ENCODE measurements around the gene PPP2R2C. TPM values are rescaled to one million over a fixed set of nuclear protein-coding genes. Genes with fewer than 3 reads are reported as not detected.

The PPP2R2C gene
- total RNA-seq, 1 experiment from 2014 or later, result 32.9 TPM

DNA sequence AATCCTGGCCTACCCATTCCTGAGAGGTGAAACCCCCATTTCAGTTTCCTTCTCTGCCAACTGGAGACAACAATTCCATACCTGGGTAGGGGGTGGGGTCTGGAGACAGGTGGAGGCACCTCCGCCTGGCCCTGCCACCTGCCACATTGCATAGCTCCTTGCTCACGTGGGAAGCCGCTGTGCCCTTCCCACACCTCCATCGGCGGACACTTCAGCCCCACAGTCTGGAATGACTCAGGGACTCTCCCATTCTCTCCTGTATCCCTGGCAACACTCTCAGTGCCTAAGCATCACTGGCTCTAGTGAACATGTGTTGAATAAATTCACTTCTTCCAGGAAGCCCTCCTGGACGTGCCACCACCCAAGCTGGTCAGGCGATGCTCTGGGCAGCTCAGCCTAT, 21.7 kb downstream of the PPP2R2C start:
- Histone ChIP-seq H3K4me3 (replicated peaks in 1 of 2; ENCODE audit: low read depth in 1 of 2, low read length in 2 of 2) (no peak overlapping the region), H3K4me1 (ENCODE audit: control insufficient read depth in 1 of 2, insufficient read depth in 2 of 2, low read length in 2 of 2) (peaks cover 0 to 10% of the 10 kb centered on the region in 2 experiments; a peak in 1 of 4 replicates), H3K9ac (ENCODE audit: low read length) (no peak overlapping the region), H3K4me2 (ENCODE audit: low read length) (no peak overlapping the region), H3K9me2 (ENCODE audit: insufficient read depth) (no peaks in the 10 kb centered on the region), H3K9me3 (ENCODE audit: control insufficient read depth in 1 of 2, insufficient read depth in 1 of 2, low read depth in 1 of 2, low read length in 2 of 2) (no peaks in the 10 kb centered on the region), H3K79me2 (ENCODE audit: insufficient read depth, low read length) (no peaks in the 10 kb centered on the region), H3K36me3 (ENCODE audit: control insufficient read depth in 1 of 2, insufficient read depth in 2 of 2, low read length in 2 of 2) (no peaks in the 10 kb centered on the region), H3K27me3 (ENCODE audit: insufficient read depth, low read length) (0 out of 2 replicates have a peak, but pooled peaks cover 2% of the 10 kb centered on the region), H4K20me1 (ENCODE audit: insufficient read depth) (no peaks in the 10 kb centered on the region), H3K27ac (ENCODE audit: low read depth, low read length) (no peak overlapping the region), H2AFZ (ENCODE audit: low read depth, low read length, poor library complexity, severe bottlenecking) (no peak overlapping the region)
- CTCF ChIA-PET, result no interaction called here
- RAD21 ChIA-PET (ENCODE audit: low non-redundant PET in 1 of 2, low total read pairs in 2 of 2, uncharacterized antibody in 2 of 2, unreplicated experiment in 2 of 2), result no interaction called here
- TF ChIP-seq CTCF (IDR thresholded peaks at IDR 0.05 in 2 of 3, conservative IDR thresholded peaks at IDR 0.05 in 1 of 3; ENCODE audit: borderline replicate concordance in 1 of 3, insufficient read depth in 1 of 3, low read depth in 2 of 3, low read length in 2 of 3) (no peak), JUND (IDR thresholded peaks at IDR 0.05) (no peak), EZH2 (IDR thresholded peaks at IDR 0.05) (no peak), YY1 (IDR thresholded peaks at IDR 0.05; ENCODE audit: extremely low read depth, insufficient replicate concordance, low read depth, low read length) (no peak)
- TF ChIP-seq, protein P1, sequence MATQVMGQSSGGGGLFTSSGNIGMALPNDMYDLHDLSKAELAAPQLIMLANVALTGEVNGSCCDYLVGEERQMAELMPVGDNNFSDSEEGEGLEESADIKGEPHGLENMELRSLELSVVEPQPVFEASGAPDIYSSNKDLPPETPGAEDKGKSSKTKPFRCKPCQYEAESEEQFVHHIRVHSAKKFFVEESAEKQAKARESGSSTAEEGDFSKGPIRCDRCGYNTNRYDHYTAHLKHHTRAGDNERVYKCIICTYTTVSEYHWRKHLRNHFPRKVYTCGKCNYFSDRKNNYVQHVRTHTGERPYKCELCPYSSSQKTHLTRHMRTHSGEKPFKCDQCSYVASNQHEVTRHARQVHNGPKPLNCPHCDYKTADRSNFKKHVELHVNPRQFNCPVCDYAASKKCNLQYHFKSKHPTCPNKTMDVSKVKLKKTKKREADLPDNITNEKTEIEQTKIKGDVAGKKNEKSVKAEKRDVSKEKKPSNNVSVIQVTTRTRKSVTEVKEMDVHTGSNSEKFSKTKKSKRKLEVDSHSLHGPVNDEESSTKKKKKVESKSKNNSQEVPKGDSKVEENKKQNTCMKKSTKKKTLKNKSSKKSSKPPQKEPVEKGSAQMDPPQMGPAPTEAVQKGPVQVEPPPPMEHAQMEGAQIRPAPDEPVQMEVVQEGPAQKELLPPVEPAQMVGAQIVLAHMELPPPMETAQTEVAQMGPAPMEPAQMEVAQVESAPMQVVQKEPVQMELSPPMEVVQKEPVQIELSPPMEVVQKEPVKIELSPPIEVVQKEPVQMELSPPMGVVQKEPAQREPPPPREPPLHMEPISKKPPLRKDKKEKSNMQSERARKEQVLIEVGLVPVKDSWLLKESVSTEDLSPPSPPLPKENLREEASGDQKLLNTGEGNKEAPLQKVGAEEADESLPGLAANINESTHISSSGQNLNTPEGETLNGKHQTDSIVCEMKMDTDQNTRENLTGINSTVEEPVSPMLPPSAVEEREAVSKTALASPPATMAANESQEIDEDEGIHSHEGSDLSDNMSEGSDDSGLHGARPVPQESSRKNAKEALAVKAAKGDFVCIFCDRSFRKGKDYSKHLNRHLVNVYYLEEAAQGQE (IDR thresholded peaks at IDR 0.05; ENCODE audit: low read depth), result no peak
- no peak for ATAC-seq
- POLR2A ChIA-PET, result no interaction called here
- no TSS peak for BruUV-seq (replicated peaks)
- DNase-seq (ENCODE audit: low read depth, low spot score), result no peak
- intact Hi-C loops (cut with micrococcal nuclease), result no loop called here

Measured in HCT116 (cell line).